HG03095 (cell line): Measurements from ENCODE around the gene HOXB6.

ENCODE experiments used
- ATAC-seq: cut with Tn5 transposase; IDR thresholded peaks from one replicate; pipeline ENCODE4 v1.9.1; 2021; ENCODE audit warnings: moderate library complexity; ENCODE audit not compliant: unreplicated experiment

HOXB6 gene

GRCh38 chr17:48624118-48624517, 19.3 kb upstream of the HOXB6 start:
- no peak for ATAC-seq

GRCh38 chr17:48623583-48623982, 18.8 kb upstream of the HOXB6 start:
- ATAC-seq, result no peak

- no peak for ATAC-seq
Observed at GRCh38 chr17:48622857-48623256, 18.1 kb upstream of the HOXB6 start.

- ATAC-seq, result no peak
Observed at GRCh38 chr17:48621410-48622392, 16.9 kb upstream of the HOXB6 start.

GRCh38 chr17:48620461-48621139, 15.8 kb upstream of the HOXB6 start:
- ATAC-seq, result no peak

GRCh38 chr17:48619826-48620449, 15.2 kb upstream of the HOXB6 start:
- no peak for ATAC-seq

GRCh38 chr17:48618256-48618896, 13.6 kb upstream of the HOXB6 start:
- no peak for ATAC-seq

GRCh38 chr17:48617471-48618255, 12.9 kb upstream of the HOXB6 start:
- no peak for ATAC-seq

- no peak for ATAC-seq
Observed at GRCh38 chr17:48616717-48617470, 12.1 kb upstream of the HOXB6 start.

- no peak for ATAC-seq
Observed at GRCh38 chr17:48615963-48616716, 11.4 kb upstream of the HOXB6 start.

GRCh38 chr17:48615047-48615962, 10.5 kb upstream of the HOXB6 start, which contains the start of gene HOXB8:
Gene HOXB8 (minus strand): TSS chr17:48615292. CDS start chr17:48614704, 588 bp downstream.
- ATAC-seq, result no peak

- ATAC-seq, result no peak
Observed at GRCh38 chr17:48613862-48614694, 9.3 kb upstream of the HOXB6 start.

GRCh38 chr17:48612854-48613691, 8.3 kb upstream of the HOXB6 start:
- no peak for ATAC-seq

GRCh38 chr17:48612456-48612853, 7.7 kb upstream of the HOXB6 start:
- no peak for ATAC-seq

- ATAC-seq, result no peak
Observed at GRCh38 chr17:48611681-48612455, 7.1 kb upstream of the HOXB6 start.
